RWPE1 (cell line): Measurements from ENCODE around the gene FOXN1.

Source experiments
- CTCF ChIA-PET: fragments of 350-600 bp; sonication (Branson Sonifier 250); formaldehyde crosslinking; extraction: SDS; loops from one replicate; lab custom pipeline; 2021; lab: Yijun Ruan, JAX
- POLR2A ChIA-PET: fragments of 400-600 bp; formaldehyde crosslinking; extraction: SDS; loops from one replicate; lab custom pipeline; 2020; ENCODE audit warnings: antibody characterized with exemption; ENCODE audit not compliant: low non-redundant PET; lab: Yijun Ruan, JAX
- DNase-seq: peaks from one replicate; pipeline ENCODE4 v3.0.0; 2012; ENCODE audit warnings: low spot score
- H3K27ac ChIP-seq: fragments of 450-650 bp; 2 replicates; pipeline ENCODE4 v1.5.1; 2017
- TF ChIP-seq, protein P1 (sequence below): fragments of 450-650 bp; conservative IDR thresholded peaks from 2 replicates; pipeline ENCODE4 v1.5.1; 2017; ENCODE audit warnings: low read depth, mild to moderate bottlenecking

Gene FOXN1

DNA sequence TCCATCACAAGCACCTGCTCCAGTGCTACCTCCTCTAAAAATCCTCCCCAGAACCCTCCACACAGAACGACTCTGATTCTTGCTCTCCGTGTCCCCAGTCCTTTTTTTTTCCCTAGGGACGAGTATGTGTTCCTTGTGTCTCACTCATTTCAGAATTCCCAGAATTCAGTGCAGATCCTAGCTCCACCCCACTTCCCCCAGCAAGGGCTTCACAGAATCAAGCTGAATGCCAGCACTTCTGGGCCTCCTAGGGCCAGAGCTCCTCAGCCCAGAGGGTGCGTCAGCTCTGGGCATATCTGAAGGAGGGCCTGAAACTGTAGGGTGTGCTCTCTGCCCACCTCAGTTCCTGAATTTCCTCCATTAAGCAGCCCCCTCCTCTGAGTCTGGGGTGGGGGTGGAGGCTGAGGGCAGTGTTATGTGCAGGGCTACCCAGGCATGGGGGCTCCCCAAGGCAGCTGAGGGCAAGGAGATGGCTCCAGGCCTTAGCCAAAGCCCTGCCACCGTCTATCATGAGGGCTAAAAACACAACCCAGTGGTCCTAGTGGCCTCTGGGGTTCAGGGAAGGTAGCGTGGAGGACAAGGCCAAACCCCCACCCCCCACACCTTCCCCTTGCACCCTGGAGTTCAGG lies 39.8 kb downstream of the FOXN1 start:
- POLR2A ChIA-PET = no interaction called here
- DNase-seq = no peak
- TF ChIP-seq, protein P1, sequence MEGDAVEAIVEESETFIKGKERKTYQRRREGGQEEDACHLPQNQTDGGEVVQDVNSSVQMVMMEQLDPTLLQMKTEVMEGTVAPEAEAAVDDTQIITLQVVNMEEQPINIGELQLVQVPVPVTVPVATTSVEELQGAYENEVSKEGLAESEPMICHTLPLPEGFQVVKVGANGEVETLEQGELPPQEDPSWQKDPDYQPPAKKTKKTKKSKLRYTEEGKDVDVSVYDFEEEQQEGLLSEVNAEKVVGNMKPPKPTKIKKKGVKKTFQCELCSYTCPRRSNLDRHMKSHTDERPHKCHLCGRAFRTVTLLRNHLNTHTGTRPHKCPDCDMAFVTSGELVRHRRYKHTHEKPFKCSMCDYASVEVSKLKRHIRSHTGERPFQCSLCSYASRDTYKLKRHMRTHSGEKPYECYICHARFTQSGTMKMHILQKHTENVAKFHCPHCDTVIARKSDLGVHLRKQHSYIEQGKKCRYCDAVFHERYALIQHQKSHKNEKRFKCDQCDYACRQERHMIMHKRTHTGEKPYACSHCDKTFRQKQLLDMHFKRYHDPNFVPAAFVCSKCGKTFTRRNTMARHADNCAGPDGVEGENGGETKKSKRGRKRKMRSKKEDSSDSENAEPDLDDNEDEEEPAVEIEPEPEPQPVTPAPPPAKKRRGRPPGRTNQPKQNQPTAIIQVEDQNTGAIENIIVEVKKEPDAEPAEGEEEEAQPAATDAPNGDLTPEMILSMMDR = no peak
- H3K27ac ChIP-seq = no peak overlapping the region
- CTCF ChIA-PET = interaction anchor here (0.6 kb wide), 1 partner anchor 48 kb away, joined by 3 read pairs; no protein-coding TSS in a partner anchor

DNA sequence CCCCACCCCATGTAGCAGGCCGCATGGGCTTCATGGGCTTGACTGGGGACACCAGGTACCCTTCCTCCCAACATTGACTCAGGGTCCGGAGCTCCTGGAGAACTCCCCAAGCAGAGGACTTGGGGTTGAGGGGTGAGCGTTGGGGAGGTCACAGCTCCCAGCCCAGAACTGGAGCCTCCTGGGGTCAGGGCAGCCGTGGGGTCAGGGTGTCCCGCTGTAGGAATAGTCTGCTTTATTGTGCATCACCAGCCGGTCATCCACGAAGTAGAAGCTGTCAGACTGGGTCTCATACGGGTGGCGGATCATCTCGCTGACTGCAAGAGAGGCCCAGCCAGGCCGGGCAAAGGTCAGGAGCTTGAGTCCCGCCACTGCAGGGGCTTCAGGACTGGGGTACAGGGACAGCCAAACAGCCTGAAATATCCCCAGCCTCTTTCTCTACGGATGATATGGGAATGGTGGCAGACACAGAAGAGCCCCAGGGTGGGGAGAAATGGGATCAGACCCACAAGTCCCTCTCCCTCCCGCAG lies 41.0 kb downstream of the FOXN1 start:
- TF ChIP-seq, protein P1 = no peak
- DNase-seq = no peak
- ChIA-PET CTCF (interaction anchor here (0.6 to 1.3 kb wide), 8 partner anchors 10 to 588 kb away, joined by 3 to 6 read pairs (median 4); no protein-coding TSS in a partner anchor), POLR2A (no interaction called here)
- no peak overlapping the region for H3K27ac ChIP-seq

DNA sequence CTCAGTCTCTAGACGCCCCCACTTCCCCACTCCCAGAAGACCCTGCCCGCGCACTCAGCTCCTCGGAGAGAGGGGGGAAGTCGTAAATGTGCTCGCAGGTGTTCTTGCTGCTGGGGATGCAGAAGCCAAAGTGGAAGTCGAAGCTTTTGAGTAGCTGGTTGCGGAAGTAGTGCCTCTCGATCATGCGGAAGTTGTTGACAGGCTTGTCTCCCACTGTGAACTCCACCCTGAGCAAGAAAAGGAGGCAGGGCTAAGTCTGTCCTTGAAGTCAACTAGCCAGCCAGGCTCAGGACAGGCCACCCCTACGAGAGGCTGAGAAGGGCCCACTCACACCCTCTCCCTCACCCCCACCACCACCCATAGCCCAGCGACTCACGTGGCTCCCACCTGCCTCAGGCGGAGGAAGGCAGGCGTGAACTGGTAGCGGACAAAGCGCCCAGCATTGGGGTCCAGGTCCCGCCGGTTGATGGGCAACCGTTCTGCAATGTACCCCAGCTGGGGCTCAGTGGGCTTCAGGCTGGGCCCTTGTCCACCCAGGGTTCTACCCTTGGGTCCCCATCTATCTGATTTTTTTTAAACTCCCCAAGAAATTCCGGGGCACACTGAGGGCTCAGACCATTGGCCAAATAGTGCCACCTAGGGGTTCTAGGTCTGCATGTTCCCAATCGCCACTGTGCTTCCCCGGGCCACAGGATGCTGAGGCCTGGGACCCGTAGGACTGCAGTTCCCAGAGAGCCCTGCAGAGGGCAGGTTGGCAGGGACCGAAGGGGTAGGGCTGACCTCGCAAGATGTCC lies 41.7 kb downstream of the FOXN1 start:
- no peak overlapping the region for H3K27ac ChIP-seq
- CTCF ChIA-PET = interaction anchor here (0.6 to 1.3 kb wide), 11 partner anchors 11 to 587 kb away, joined by 3 to 6 read pairs (median 4); partner anchors contain the start of gene PIGS
- POLR2A ChIA-PET = no interaction called here
- TF ChIP-seq, protein P1 = peak; percentile 77
- DNase-seq = peak; percentile 72

DNA sequence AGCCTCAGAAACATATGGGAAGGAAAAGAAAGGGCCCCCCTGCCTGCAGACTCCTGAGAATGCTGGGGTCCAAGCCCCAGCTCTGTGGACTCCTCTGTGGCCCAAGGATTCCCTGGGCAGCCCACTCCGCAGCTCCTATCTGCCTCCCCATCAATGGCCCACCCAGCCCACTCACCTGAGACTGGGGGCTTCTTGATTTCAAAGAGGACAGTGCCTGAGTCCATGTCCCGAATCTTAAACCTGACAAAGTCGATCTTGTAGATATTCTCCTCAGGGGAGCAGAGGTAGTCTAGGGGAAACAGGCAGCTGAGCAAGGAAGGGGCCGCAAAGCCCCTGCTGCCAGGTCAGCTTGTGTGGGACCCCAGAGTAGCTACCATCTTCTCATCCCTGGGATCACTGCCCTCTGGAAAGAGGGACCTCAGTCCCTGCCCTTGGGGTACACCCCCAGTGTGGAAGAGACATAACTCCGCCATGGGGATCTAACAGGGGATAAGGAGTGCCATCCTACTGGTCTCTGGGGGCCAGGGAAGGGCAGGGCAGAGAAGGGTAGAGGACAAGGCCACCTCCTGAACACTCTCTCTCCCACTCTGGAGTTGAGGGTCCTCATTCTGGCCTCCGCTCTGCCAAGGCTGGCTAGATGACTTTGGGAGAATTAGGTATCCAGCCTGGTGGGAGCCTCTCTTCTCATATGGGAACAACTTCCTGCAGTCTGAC lies 42.4 kb downstream of the FOXN1 start:
- no peak overlapping the region for H3K27ac ChIP-seq
- no peak for DNase-seq
- POLR2A ChIA-PET = no interaction called here
- TF ChIP-seq, protein P1 = no peak; the same call in 1 of the 2 replicates
- CTCF ChIA-PET = interaction anchor here (0.6 to 1.3 kb wide), 4 partner anchors 11 to 31 kb away, joined by 3 to 5 read pairs (median 4); partner anchors contain the start of gene PIGS

DNA sequence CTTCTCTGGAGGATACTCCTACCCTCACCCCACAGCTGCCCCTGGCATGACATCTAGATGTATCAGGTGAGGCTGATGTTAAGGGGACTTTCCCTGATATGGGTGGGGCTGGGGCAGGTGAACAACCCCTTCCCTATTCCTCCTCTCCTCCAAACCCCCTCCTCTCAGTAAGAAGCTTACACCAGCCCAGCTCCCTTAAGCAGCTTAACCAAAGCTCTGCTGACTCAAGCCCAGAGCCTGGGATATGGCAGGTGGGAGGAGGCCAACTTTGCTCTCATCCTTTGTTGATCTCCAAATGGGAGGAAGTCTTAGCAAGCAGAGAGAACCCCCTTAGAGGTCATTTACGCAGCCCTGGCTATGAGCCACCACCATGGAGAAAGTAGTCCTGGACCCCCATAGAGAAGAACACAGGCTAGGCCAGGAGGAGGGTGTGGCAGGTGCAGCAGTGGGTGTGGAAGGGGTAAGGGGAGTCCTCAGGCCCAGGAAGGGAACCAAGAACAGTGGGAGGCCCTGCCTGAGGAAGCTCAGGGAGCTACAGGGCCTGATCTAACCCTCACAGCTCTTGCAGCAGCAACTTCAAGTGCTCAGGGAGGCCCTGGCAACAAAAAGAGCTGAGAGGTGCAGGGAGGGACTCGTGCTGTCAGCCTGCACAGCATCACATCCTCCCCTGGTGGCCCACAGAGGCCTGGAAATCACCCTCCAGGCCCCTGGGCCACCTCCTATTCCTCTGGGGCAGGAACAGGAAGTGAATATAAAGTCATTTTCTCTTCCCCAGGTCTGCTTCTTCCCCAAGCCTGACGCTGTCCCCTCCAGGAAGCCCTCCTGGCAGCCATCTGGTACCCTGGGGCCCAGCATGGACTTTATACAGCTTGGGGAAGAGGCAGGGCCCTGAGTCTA lies 43.3 kb downstream of the FOXN1 start:
- ChIA-PET POLR2A (no interaction called here), CTCF (interaction anchor here (0.8 kb wide), 1 partner anchor 56 kb away, joined by 6 read pairs; no protein-coding TSS in a partner anchor)
- no peak overlapping the region for H3K27ac ChIP-seq
- TF ChIP-seq, protein P1 = no peak
- no peak for DNase-seq
